ENCODE measurements around the gene SCFD2. TPM values are rescaled to one million over a fixed set of nuclear protein-coding genes. Genes with fewer than 3 reads are reported as not detected.
A peak's percentile ranks its signal among the peaks of the same experiment; 100 is the strongest.

SCFD2 gene
- total and polyA plus RNA-seq, 2 of the 8 experiments (the other 6 are each of a cell fraction or from before 2014, with no cell fraction given): 6.2 to 10.2 TPM

- H2BK12ac ChIP-seq (ENCODE audit: low read depth, low read length): no peak overlapping the region
- peaks cover 10 to 31% (median 11%) of the 10 kb centered on the region in 4 experiments for H3K4me1 ChIP-seq (replicated peaks in 1 of 4; ENCODE audit: control insufficient read depth in 3 of 4, insufficient read depth in 4 of 4, low read length in 3 of 4)
- no peak overlapping the region for H2BK20ac ChIP-seq (ENCODE audit: low read length)
- peak overlapping the region; percentile 39 for H3K4ac ChIP-seq (replicated peaks; ENCODE audit: insufficient read length, low read depth, low read length)
- WGBS, 2 experiments (ENCODE audit: extremely low coverage in 1 of 2, insufficient coverage in 1 of 2, insufficient read length in 1 of 2, insufficient replicate concordance in 2 of 2, low coverage in 1 of 2, low lambda C conversion rate in 2 of 2, missing lambda C conversion rate in 1 of 2): 1% methylated on average over 19 of the region's 23 CpGs; no CpG with 5 or more reads in 1 of the 2 experiments
- peak overlapping the region; percentile 89 for H2BK5ac ChIP-seq (ENCODE audit: low read depth, low read length)
- no peak overlapping the region for H3K23ac ChIP-seq (ENCODE audit: insufficient read length)
- no peak overlapping the region for H2BK120ac ChIP-seq (replicated peaks; ENCODE audit: low read depth, low read length)
- POLR2A ChIA-PET (ENCODE audit: partially characterized antibody): interaction anchor here (0.6 to 11.0 kb wide), 34 partner anchors 8 to 466 kb away, joined by 3 to 165 read pairs (median 4); partner anchors contain the start of genes ERVMER34-1 and USP46
- H3K4me3 ChIP-seq (ENCODE audit: extremely low read depth in 1 of 4, insufficient read depth in 2 of 4, low read depth in 3 of 4, low read length in 4 of 4): peak overlapping the region; percentile 79 to 97 (median 88)
- peaks cover 7 to 9% of the 10 kb centered on the region in 2 experiments; a peak in 3 of 4 replicates for H3K9me3 ChIP-seq (ENCODE audit: insufficient read depth in 2 of 2, low read depth in 1 of 2, low read length in 1 of 2)
- H3K27ac ChIP-seq (ENCODE audit: low read depth, low read length): peak overlapping the region; percentile 83
- H3K9ac ChIP-seq (replicated peaks in 1 of 4; ENCODE audit: extremely low read depth in 1 of 4, low read depth in 3 of 4, low read length in 3 of 4): peak overlapping the region; percentile 77 to 97 (median 81)
- peaks cover 14 to 19% of the 10 kb centered on the region in 2 experiments for H4K20me1 ChIP-seq (replicated peaks in 1 of 2; ENCODE audit: control insufficient read depth in 1 of 2, insufficient read depth in 2 of 2, low read length in 2 of 2)
- peak overlapping the region; percentile 69 for H4K5ac ChIP-seq (ENCODE audit: insufficient read length, low read depth, low read length)
- peak overlapping the region; percentile 93 for H3K56ac ChIP-seq (replicated peaks; ENCODE audit: insufficient read length, low read depth, low read length)
- peak overlapping the region; percentile 82 for H3K14ac ChIP-seq (ENCODE audit: insufficient read length)
- H4K8ac ChIP-seq (ENCODE audit: extremely low read depth, insufficient read depth, low read length): peak overlapping the region; percentile 93
- peaks cover 8 to 32% of the 10 kb centered on the region in 2 experiments for H3K79me2 ChIP-seq (ENCODE audit: control insufficient read depth in 1 of 2, insufficient read depth in 2 of 2, low read length in 2 of 2)
- peak overlapping the region; percentile 62 for H4K91ac ChIP-seq (replicated peaks; ENCODE audit: insufficient read length, low read length)
- no peak for DNase-seq (ENCODE audit: low read depth in 1 of 2, low spot score in 2 of 2)
- H3K79me1 ChIP-seq (ENCODE audit: low read depth, low read length): peaks cover 8% of the 10 kb centered on the region; the same call in 1 of the 2 replicates
- 0 out of 2 replicates have a peak overlapping the region, but pooled peaks have one; percentile 31 for H2AK5ac ChIP-seq (ENCODE audit: low read depth, low read length)
- peaks cover 6% of the 10 kb centered on the region; the same call in 1 of the 2 replicates for H3K23me2 ChIP-seq (ENCODE audit: low read depth, low read length)
- CTCF ChIA-PET (ENCODE audit: partially characterized antibody): interaction anchor here (0.7 to 2.3 kb wide), 5 partner anchors 17 to 120 kb away, joined by 3 to 5 read pairs (median 3); no protein-coding TSS in a partner anchor
- no peaks in the 10 kb centered on the region; a peak in 1 of 7 replicates for H3K27me3 ChIP-seq (replicated peaks in 1 of 4; ENCODE audit: control insufficient read depth in 3 of 4, extremely low read depth in 1 of 4, insufficient read depth in 3 of 4, low read length in 3 of 4)
- no peak for FAIRE-seq
- H3K18ac ChIP-seq (ENCODE audit: extremely low read depth, low read length): peak overlapping the region; percentile 92
- no peak overlapping the region for H2AFZ ChIP-seq (ENCODE audit: low read length)
- H3K4me2 ChIP-seq (ENCODE audit: insufficient read depth in 1 of 2, low read depth in 2 of 2, low read length in 2 of 2): peak overlapping the region; percentile 90 to 91
- H3K36me3 ChIP-seq (ENCODE audit: control insufficient read depth in 2 of 4, insufficient read depth in 4 of 4, low read length in 3 of 4): peaks cover 16 to 46% (median 33%) of the 10 kb centered on the region in 4 experiments
- H2BK15ac ChIP-seq (ENCODE audit: low read length): no peak overlapping the region
- TF ChIP-seq ZNF274 (IDR thresholded peaks at IDR 0.05; ENCODE audit: borderline replicate concordance, extremely low read depth, low read length): no peak
- TF ChIP-seq HDAC6 (IDR thresholded peaks at IDR 0.05; ENCODE audit: low read depth, low read length): no peak
- TF ChIP-seq NRF1 (IDR thresholded peaks at IDR 0.05; ENCODE audit: low read depth, low read length): no peak
- TF ChIP-seq SUZ12 (IDR thresholded peaks at IDR 0.05; ENCODE audit: low read length): no peak
- no peak for TF ChIP-seq TAF1 (IDR thresholded peaks at IDR 0.05; ENCODE audit: low read depth, low read length)
- TF ChIP-seq GABPA (IDR thresholded peaks at IDR 0.05; ENCODE audit: borderline replicate concordance, insufficient read depth, low read length): no peak
- TF ChIP-seq SP4 (IDR thresholded peaks at IDR 0.05; ENCODE audit: low read length): no peak
- no peak for TF ChIP-seq CBX5 (IDR thresholded peaks at IDR 0.05; ENCODE audit: low read depth, low read length)
- TF ChIP-seq EP300 (IDR thresholded peaks at IDR 0.05; ENCODE audit: borderline replicate concordance in 1 of 2, low read depth in 2 of 2, low read length in 2 of 2): no peak
- no peak for TF ChIP-seq SP1 (IDR thresholded peaks at IDR 0.05; ENCODE audit: low read depth, low read length)
- TF ChIP-seq TEAD4 (IDR thresholded peaks at IDR 0.05; ENCODE audit: low read depth, low read length): no peak
- no peak for TF ChIP-seq BACH1 (IDR thresholded peaks at IDR 0.05; ENCODE audit: low read length)
- TF ChIP-seq JUN (IDR thresholded peaks at IDR 0.05; ENCODE audit: low read depth, low read length): no peak
- TF ChIP-seq POLR2A (IDR thresholded peaks at IDR 0.05; ENCODE audit: control extremely low read depth in 1 of 2, low read depth in 2 of 2, low read length in 2 of 2): no peak
These were observed 503.2 kb downstream of the SCFD2 start for GRCh38 chr4:52862639-52863161.

All from H1 (cell line).